H9 (cell line): ENCODE results near the gene PDX1. TPM values are rescaled to one million over a fixed set of nuclear protein-coding genes. Genes with fewer than 3 reads are reported as not detected.

ENCODE experiments used
- DNase-seq: peaks from one replicate; pipeline ENCODE4 v3.0.0-alpha.2; 2017
- H2AFZ ChIP-seq: one replicate; pipeline ENCODE4 v1.6.1; 2013; ENCODE audit warnings: mild to moderate bottlenecking, low read length, control low read depth, moderate library complexity
- H2AK5ac ChIP-seq: 2 replicates; pipeline ENCODE4 v1.6.1; 2013; ENCODE audit warnings: low read length, control low read depth, mixed read lengths; ENCODE audit not compliant: insufficient read length
- H2BK120ac ChIP-seq: one replicate; pipeline ENCODE4 v1.6.1; 2013; ENCODE audit warnings: low read depth, mild to moderate bottlenecking, low read length, control low read depth, inconsistent platforms; ENCODE audit not compliant: poor library complexity, severe bottlenecking
- H2BK12ac ChIP-seq: 2 replicates; pipeline ENCODE4 v1.6.1; 2013; ENCODE audit warnings: low read length, control low read depth, mixed read lengths, low read depth; ENCODE audit not compliant: insufficient read length
- H2BK15ac ChIP-seq: 2 replicates; pipeline ENCODE4 v1.6.1; 2013; ENCODE audit warnings: low read depth, low read length, control low read depth
- H2BK20ac ChIP-seq: one replicate; pipeline ENCODE4 v1.6.1; 2013; ENCODE audit warnings: low read depth, mild to moderate bottlenecking, low read length, control low read depth, inconsistent platforms; ENCODE audit not compliant: poor library complexity, severe bottlenecking
- H2BK5ac ChIP-seq: 2 replicates; pipeline ENCODE4 v1.6.1; 2013; ENCODE audit warnings: low read length, control low read depth, mixed read lengths; ENCODE audit not compliant: insufficient read length
- H3K14ac ChIP-seq: 2 replicates; pipeline ENCODE4 v1.6.1; 2013; ENCODE audit warnings: low read length, control low read depth; ENCODE audit not compliant: insufficient read depth
- H3K18ac ChIP-seq: 2 replicates; pipeline ENCODE4 v1.6.1; 2013; ENCODE audit warnings: low read depth, mild to moderate bottlenecking, mixed read lengths, low read length, control low read depth; ENCODE audit not compliant: insufficient read length
- H3K23ac ChIP-seq: 2 replicates; pipeline ENCODE4 v1.6.1; 2013; ENCODE audit warnings: low read length, control low read depth, mixed read lengths, low read depth; ENCODE audit not compliant: insufficient read length
- H3K23me2 ChIP-seq: 2 replicates; pipeline ENCODE4 v1.6.1; 2013; ENCODE audit warnings: low read depth, mild to moderate bottlenecking, mixed read lengths, low read length, control low read depth; ENCODE audit not compliant: insufficient read length, poor library complexity, severe bottlenecking
- H3K27ac ChIP-seq: 2 replicates; pipeline ENCODE4 v1.5.1; 2013; ENCODE audit warnings: low read length, control low read depth, mixed read lengths, low read depth; ENCODE audit not compliant: insufficient read length
- H3K27me3 ChIP-seq: 2 replicates; pipeline ENCODE4 v1.6.1; 2013; ENCODE audit warnings: low read length, control low read depth, inconsistent platforms; ENCODE audit not compliant: insufficient read depth
- H3K4ac ChIP-seq: 2 replicates; pipeline ENCODE4 v1.6.1; 2013; ENCODE audit warnings: low read depth, mild to moderate bottlenecking, control low read depth, inconsistent platforms, low read length, moderate library complexity
- H3K4me1 ChIP-seq: 2 replicates; pipeline ENCODE4 v1.6.1; 2013; ENCODE audit warnings: low read length, control low read depth, inconsistent platforms; ENCODE audit not compliant: insufficient read depth
- H3K4me2 ChIP-seq: 2 replicates; pipeline ENCODE4 v1.6.1; 2013; ENCODE audit warnings: low read length, control low read depth, mixed read lengths; ENCODE audit not compliant: insufficient read length, insufficient read depth
- H3K56ac ChIP-seq: 2 replicates; pipeline ENCODE4 v1.6.1; 2013; ENCODE audit warnings: low read depth, mild to moderate bottlenecking, mixed read lengths, low read length, control low read depth; ENCODE audit not compliant: insufficient read length
- H3K79me1 ChIP-seq: 2 replicates; pipeline ENCODE4 v1.6.1; 2013; ENCODE audit warnings: low read depth, mild to moderate bottlenecking, moderate library complexity, low read length, control low read depth, inconsistent platforms; ENCODE audit not compliant: insufficient read depth, poor library complexity, severe bottlenecking
- H3K79me2 ChIP-seq: 2 replicates; pipeline ENCODE4 v1.6.1; 2013; ENCODE audit warnings: low read length, control low read depth, inconsistent platforms; ENCODE audit not compliant: insufficient read depth
- H3K9ac ChIP-seq: 2 replicates; pipeline ENCODE4 v1.6.1; 2013; ENCODE audit warnings: low read length, control low read depth, mixed read lengths; ENCODE audit not compliant: insufficient read length; ENCODE audit errors: extremely low read depth
- H3K9me3 ChIP-seq: one replicate; pipeline ENCODE4 v1.6.1; 2013; ENCODE audit warnings: low read depth, low read length, inconsistent platforms; ENCODE audit not compliant: control insufficient read depth
- H3T11ph ChIP-seq: one replicate; pipeline ENCODE4 v1.6.1; 2013; ENCODE audit warnings: mild to moderate bottlenecking, low read length, control low read depth, inconsistent platforms
- H4K20me1 ChIP-seq: one replicate; pipeline ENCODE4 v1.6.1; 2013; ENCODE audit not compliant: control insufficient read depth, insufficient read length, insufficient read depth
- H4K5ac ChIP-seq: 2 replicates; pipeline ENCODE4 v1.6.1; 2013; ENCODE audit warnings: low read depth, mild to moderate bottlenecking, mixed read lengths, low read length, control low read depth; ENCODE audit not compliant: insufficient read length
- H4K8ac ChIP-seq: replicated peaks from 2 replicates; pipeline ENCODE4 v1.6.1; 2013; ENCODE audit warnings: low read length, control low read depth, mixed read lengths, low read depth; ENCODE audit not compliant: insufficient read length
- H4K91ac ChIP-seq: 2 replicates; pipeline ENCODE4 v1.6.1; 2013; ENCODE audit warnings: low read depth, mild to moderate bottlenecking, moderate library complexity, mixed read lengths, low read length, control low read depth; ENCODE audit not compliant: insufficient read length
- H3K27ac Mint-ChIP-seq, 3 experiments: 2 replicates in 2 of 3; 3 replicates in 1 of 3; pipeline ENCODE4 v1.8.0; 2020 to 2021; ENCODE audit warnings: mixed read lengths in 3 of 3, mild to moderate bottlenecking in 1 of 3, moderate library complexity in 1 of 3
- H3K27me3 Mint-ChIP-seq: 2 replicates; pipeline ENCODE4 v1.8.0; 2021; ENCODE audit warnings: low read depth, mild to moderate bottlenecking, moderate library complexity, mixed read lengths
- H3K36me3 Mint-ChIP-seq, 3 experiments: 2 replicates in 2 of 3; 3 replicates in 1 of 3; pipeline ENCODE4 v1.8.0; 2020 to 2021; ENCODE audit warnings: low read depth in 3 of 3, mixed read lengths in 3 of 3; ENCODE audit not compliant: insufficient read depth in 1 of 3
- H3K4me1 Mint-ChIP-seq, 2 experiments: 2 replicates each; pipeline ENCODE4 v1.8.0; 2020; ENCODE audit warnings: mixed read lengths in 2 of 2
- H3K4me3 Mint-ChIP-seq, 2 experiments: 2 replicates in 1 of 2; 3 replicates in 1 of 2; pipeline ENCODE4 v1.8.0; 2020 to 2021; ENCODE audit warnings: mild to moderate bottlenecking in 2 of 2, mixed read lengths in 2 of 2, moderate library complexity in 1 of 2
- H3K9me3 Mint-ChIP-seq, 2 experiments: 2 replicates in 1 of 2; 3 replicates in 1 of 2; pipeline ENCODE4 v1.8.0; 2020; ENCODE audit warnings: mild to moderate bottlenecking in 2 of 2, mixed read lengths in 2 of 2, moderate library complexity in 1 of 2
- CTCF ChIP-seq: fragments of 200-600 bp; sonication (generic); conservative IDR thresholded peaks from 3 replicates; pipeline ENCODE4 v1.8.0; 2021; ENCODE audit warnings: antibody characterized with exemption, mild to moderate bottlenecking
- WGBS: extraction: QIAGEN DNeasy Blood & Tissue Kit; methylation state at CpG from one replicate; pipeline ENCODE4 v1.1.7; 2013; ENCODE audit warnings: missing lambda C conversion rate, low lambda C conversion rate, mixed read lengths; ENCODE audit not compliant: insufficient read length; ENCODE audit errors: extremely low coverage; 5-methylcytosine and 5-hydroxymethylcytosine counted together
- total RNA-seq: library from RNA; stranded (reverse); gene quantifications from 2 replicates; pipeline ENCODE4 v1.2.1, GENCODE V29; 2021

PDX1 gene
- total RNA-seq, 1 experiment from 2014 or later, result not detected

- Histone ChIP-seq H2BK20ac (no peak overlapping the region), H3K79me2 (no peaks in the 10 kb centered on the region), H4K5ac (no peak overlapping the region), H3K27me3 (peaks cover 88% of the 10 kb centered on the region), H2BK5ac (no peak overlapping the region), H3K14ac (no peak overlapping the region), H2BK120ac (no peak overlapping the region), H3K79me1 (no peaks in the 10 kb centered on the region), H2BK12ac (no peak overlapping the region), H2AFZ (no peak overlapping the region), H3K56ac (no peak overlapping the region), H3K4me1 (no peaks in the 10 kb centered on the region; the same call in 1 of the 2 replicates), H3K23me2 (no peaks in the 10 kb centered on the region), H3K9me3 (no peaks in the 10 kb centered on the region), H4K91ac (no peak overlapping the region), H3K23ac (no peak overlapping the region), H3K4me2 (no peak overlapping the region), H2BK15ac (no peak overlapping the region), H3K27ac (no peak overlapping the region), H3K18ac (no peak overlapping the region), H3T11ph (no peak overlapping the region), H3K4ac (no peak overlapping the region), H2AK5ac (no peak overlapping the region), H3K9ac (no peak overlapping the region), H4K20me1 (peaks cover 6% of the 10 kb centered on the region), H4K8ac (no peak overlapping the region)
- H3K27me3 Mint-ChIP-seq, result peaks cover 100% of the 10 kb centered on the region
- no peak for TF ChIP-seq CTCF
- no peak for DNase-seq
- peaks cover 0 to 2% (median 0%) of the 10 kb centered on the region in 3 experiments; a peak in 1 of 7 replicates for H3K36me3 Mint-ChIP-seq
- peaks cover 23 to 42% of the 10 kb centered on the region in 2 experiments for H3K4me1 Mint-ChIP-seq
- WGBS, result no CpG with 5 or more reads among the region's 23 CpGs
- H3K27ac Mint-ChIP-seq, result no peak overlapping the region
- peaks cover 11 to 16% of the 10 kb centered on the region in 2 experiments; a peak in 4 of 5 replicates for H3K9me3 Mint-ChIP-seq
- no peak overlapping the region for H3K4me3 Mint-ChIP-seq
Measured at GRCh38 chr13:27918918-27919658, 712 bp upstream of the PDX1 start.
